Activated CD4-positive, CD25-positive, alpha-beta regulatory T cell (primary cell): ENCODE measurements around the gene QPRT.
"Not testable (repeated sequence)": the region's sequence is repeated elsewhere in the genome, so short reads cannot be mapped to it uniquely, and the experiment has no call there.

Source experiments
- DNase-seq, 4 experiments: peaks; one replicate each; lab custom pipeline; 2025; lab: John Stamatoyannopoulos, UW

QPRT gene

DNA sequence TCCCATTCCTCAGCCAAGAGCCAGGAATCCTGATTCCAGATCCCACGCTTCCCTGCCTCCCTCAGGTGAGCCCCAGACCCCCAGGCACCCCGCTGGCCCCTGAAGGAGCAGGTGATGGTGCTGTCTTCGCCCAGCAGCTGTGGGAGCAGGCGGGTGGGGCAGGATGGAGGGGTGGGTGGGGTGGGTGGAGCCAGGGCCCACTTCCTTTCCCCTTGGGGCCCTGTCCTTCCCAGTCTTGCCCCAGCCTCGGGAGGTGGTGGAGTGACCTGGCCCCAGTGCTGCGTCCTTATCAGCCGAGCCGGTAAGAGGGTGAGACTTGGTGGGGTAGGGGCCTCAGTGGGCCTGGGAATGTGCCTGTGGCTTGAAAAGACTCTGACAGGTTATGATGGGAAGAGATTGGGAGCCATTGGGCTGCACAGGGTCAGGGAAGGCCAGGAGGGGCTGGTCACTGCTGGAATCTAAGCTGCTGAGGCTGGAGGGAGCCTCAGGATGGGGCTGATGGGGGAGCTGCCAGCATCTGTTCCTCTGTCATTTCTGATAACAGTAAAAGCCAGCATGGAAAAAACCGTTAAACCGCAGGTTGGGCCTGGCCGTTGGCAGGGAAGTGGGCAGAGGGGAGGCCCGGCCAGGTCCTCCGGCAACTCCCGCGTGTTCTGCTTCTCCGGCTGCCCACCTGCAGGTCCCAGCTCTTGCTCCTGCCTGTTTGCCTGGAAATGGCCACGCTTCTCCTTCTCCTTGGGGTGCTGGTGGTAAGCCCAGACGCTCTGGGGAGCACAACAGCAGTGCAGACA, 15.8 kb upstream of the QPRT start, which contains the start of gene SPN:
TSS of gene SPN (plus strand) at position 232 of the 791 bp plus-strand sequence. CDS start at position 714, 482 bp downstream.
- peak in 1 of 4 experiments; percentile 21 for DNase-seq

DNA sequence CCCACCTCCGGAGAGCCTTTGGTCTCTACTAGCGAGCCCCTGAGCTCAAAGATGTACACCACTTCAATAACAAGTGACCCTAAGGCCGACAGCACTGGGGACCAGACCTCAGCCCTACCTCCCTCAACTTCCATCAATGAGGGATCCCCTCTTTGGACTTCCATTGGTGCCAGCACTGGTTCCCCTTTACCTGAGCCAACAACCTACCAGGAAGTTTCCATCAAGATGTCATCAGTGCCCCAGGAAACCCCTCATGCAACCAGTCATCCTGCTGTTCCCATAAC, 15.2 kb upstream of the QPRT start:
- DNase-seq: no peak

GRCh38 chr16:29664091-29664921, 14.7 kb upstream of the QPRT start:
- peak in 3 of 4 experiments; percentile 9 to 32 (median 13) for DNase-seq

DNA sequence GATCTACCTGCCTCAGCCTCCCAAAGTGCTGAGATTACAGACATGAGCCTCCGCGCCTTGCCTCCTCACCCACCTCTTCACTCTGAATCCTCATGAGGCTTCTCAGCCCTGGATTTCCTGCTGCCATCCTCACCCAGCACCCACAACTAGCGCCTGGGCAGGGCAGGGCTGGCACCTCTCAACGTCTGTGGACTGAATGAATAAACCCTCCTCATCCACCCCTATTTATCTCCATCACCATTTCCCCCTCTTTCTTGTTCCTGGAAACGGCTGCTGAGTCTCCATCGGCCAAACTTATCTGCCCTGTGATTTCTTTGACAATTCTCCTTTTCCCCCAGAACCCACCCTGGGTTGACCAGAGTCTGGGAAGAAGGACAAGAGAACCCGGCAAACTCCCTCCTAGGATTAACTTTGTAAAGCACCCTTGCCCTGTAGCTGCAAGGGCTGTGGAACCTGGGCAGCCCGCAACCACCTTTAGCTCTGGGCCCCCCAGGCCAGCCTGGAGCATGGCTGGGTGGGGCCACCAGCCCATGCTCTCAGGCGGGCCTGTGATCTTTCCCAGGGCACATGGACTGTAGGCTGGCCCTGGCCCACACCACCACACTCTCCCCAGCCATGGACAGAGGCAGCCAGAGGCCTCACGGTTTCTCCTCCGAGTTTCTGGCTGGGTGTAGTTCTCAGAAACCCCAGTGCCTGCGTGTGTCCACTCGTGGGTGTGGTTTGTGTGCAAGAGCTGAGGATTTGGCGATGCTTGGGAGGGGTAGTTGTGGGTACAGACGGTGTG, 13.5 kb upstream of the QPRT start:
- DNase-seq: no peak

GRCh38 chr16:29667322-29667610, 11.7 kb upstream of the QPRT start:
- not testable (repeated sequence) for DNase-seq

DNA sequence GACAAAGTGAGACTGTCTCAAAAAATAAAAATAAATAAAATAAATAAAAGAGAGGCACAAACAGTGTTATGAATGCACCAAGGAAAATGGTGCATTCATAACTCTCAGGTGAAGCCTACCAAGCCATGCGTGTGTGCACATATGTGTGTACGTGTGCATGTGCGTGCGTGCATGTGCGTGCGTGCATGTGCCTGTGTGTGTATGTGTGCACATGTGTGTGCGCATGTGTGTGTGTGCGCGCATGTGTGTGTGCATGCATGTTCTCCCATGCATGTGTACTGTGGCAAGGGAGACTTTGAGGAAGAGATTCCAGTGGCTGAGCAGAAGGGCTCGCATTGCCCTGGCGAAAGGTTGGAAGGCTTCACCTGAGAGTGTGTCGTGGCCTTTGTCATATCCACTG, 11.2 kb upstream of the QPRT start:
- no peak for DNase-seq

- no peak for DNase-seq
Observed at GRCh38 chr16:29668267-29668666, 10.7 kb upstream of the QPRT start.

GRCh38 chr16:29673501-29673900, 5.5 kb upstream of the QPRT start:
- no peak for DNase-seq

- DNase-seq: no peak
Observed at GRCh38 chr16:29674188-29674587, 4.8 kb upstream of the QPRT start.

- no peak for DNase-seq
Observed at GRCh38 chr16:29675811-29676643, 3.0 kb upstream of the QPRT start.

DNA sequence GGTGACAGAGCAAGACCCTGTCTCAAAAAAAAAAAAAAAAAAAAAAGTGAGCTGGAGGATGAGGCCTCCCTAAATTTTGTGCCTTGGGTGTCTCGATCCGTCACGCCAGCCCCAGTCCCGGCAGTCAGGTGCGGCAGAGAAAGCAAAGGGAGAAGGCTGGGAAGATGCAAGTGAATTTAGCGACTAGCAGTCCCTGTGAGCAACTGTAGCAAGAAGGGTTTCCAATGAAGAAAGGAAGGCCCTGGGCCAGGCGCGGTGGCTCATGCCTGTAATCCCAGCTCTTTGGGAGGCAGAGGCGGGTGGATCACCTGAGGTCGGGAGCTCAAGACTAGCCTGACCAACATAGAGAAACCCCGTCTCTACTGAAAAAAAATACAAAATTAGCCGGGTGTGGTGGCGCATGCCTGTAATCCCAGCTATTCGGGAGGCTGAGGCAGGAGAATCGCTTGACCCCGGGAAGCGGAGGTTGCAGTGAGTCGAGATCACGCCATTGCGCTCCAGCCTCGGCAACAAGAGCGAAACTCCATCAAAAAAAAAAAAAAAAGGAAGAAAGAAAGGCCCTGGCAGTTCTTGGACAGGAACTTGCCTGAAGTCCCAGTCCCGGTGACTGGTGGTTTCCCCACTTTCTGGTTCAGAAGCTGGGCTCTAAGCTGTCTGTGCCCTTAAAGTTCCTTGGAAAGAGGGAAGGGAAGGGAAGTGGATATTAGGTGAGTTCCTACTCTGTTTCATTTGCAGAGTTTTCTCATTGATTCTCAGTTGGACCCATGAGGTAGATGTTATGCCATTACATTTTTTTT, 1.8 kb upstream of the QPRT start:
- DNase-seq: no peak

GRCh38 chr16:29680180-29680598, 1.2 kb downstream of the QPRT start:
- no peak for DNase-seq

GRCh38 chr16:29683543-29684090, 4.6 kb downstream of the QPRT start:
- no peak for DNase-seq

GRCh38 chr16:29684679-29685078, 5.7 kb downstream of the QPRT start:
- DNase-seq: no peak

- DNase-seq: no peak
Observed at GRCh38 chr16:29686740-29687332, 7.9 kb downstream of the QPRT start.

DNA sequence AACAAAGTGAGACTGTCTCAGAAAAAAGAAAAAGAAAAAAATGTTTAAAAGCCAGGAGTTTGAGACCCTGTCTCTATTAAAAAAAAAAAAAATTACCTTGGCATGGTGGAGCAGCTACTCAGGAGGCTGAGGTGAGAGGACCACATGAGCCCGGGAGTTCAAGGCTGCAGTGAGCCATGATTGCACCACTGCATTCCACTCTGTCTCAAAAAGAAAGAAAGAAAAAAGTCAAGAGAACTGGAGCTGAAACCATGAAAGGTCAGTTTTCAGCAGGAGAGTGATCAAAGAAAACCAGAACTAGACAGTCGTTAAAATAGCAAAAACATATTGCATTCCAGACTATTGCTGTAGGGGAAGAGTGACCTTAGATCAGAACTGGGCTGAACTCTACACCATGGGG, 8.8 kb downstream of the QPRT start:
- DNase-seq: no peak

- DNase-seq: no peak
Observed at GRCh38 chr16:29688172-29688571, 9.2 kb downstream of the QPRT start.

GRCh38 chr16:29689490-29690351, 10.7 kb downstream of the QPRT start:
- DNase-seq: not testable (repeated sequence)

GRCh38 chr16:29692606-29693005, 13.6 kb downstream of the QPRT start:
- DNase-seq: not testable (repeated sequence)
